ENCODE data around the gene FAM111A.

Gene FAM111A

GRCh38 chr11:59114344-59114743 lies 28.3 kb upstream of the FAM111A start:
- TF ChIP-seq SP7 (tag by site-specific recombination; IDR thresholded peaks at IDR 0.05): no peak
- TF ChIP-seq ZNF777 (tag by site-specific recombination; IDR thresholded peaks at IDR 0.05; ENCODE audit: borderline replicate concordance): no peak
- TF ChIP-seq SP2 (tag by site-specific recombination; IDR thresholded peaks at IDR 0.05): no peak
- TF ChIP-seq KLF17 (tag by site-specific recombination; IDR thresholded peaks at IDR 0.05): no peak
- TF ChIP-seq ZBTB17 (tag by site-specific recombination; IDR thresholded peaks at IDR 0.05): no peak
- TF ChIP-seq MZF1 (tag by site-specific recombination; IDR thresholded peaks at IDR 0.05; ENCODE audit: borderline replicate concordance): no peak
- no peak for TF ChIP-seq ZNF654 (tag by site-specific recombination; IDR thresholded peaks at IDR 0.05; ENCODE audit: low read depth)
- no peak for TF ChIP-seq KLF1 (tag by site-specific recombination; IDR thresholded peaks at IDR 0.05)
- TF ChIP-seq KLF16 (tag by site-specific recombination; IDR thresholded peaks at IDR 0.05): no peak
- TF ChIP-seq ZEB2 (tag by site-specific recombination; IDR thresholded peaks at IDR 0.05): no peak
- TF ChIP-seq ZNF174 (tag by site-specific recombination; IDR thresholded peaks at IDR 0.05): no peak
- no peak for TF ChIP-seq ZNF155 (tag by site-specific recombination; IDR thresholded peaks at IDR 0.05)
- no peak for TF ChIP-seq ZBTB11 (tag by site-specific recombination; conservative IDR thresholded peaks at IDR 0.05; ENCODE audit: low read depth)
- no peak for TF ChIP-seq ZNF521 (tag by site-specific recombination; IDR thresholded peaks at IDR 0.05)
- no peak for TF ChIP-seq ZNF785 (tag by site-specific recombination; IDR thresholded peaks at IDR 0.05)
- TF ChIP-seq HOXD13 (CRISPR knock-in tag; IDR thresholded peaks at IDR 0.05; ENCODE audit: borderline replicate concordance): no peak
- TF ChIP-seq ZNF513 (tag by site-specific recombination; IDR thresholded peaks at IDR 0.05): no peak
- TF ChIP-seq IKZF3 (tag by site-specific recombination; IDR thresholded peaks at IDR 0.05): no peak
- no peak for TF ChIP-seq ZNF514 (tag by site-specific recombination; IDR thresholded peaks at IDR 0.05)
- no peak for TF ChIP-seq ELK4 (IDR thresholded peaks at IDR 0.05; ENCODE audit: borderline replicate concordance, low read depth, low read length)
- peaks cover 6 to 89% of the 10 kb centered on the region in 2 experiments; a peak in 2 of 3 replicates for H3K36me3 ChIP-seq (ENCODE audit: control insufficient read depth in 2 of 2, insufficient read depth in 1 of 2, low read length in 2 of 2)
- H3K4me1 ChIP-seq (ENCODE audit: control insufficient read depth, insufficient read depth, low read length): no peaks in the 10 kb centered on the region
- ChIA-PET POLR2A (no interaction called here), CTCF (no interaction called here)
- H3K27ac ChIP-seq (ENCODE audit: extremely low read depth, low read depth, low read length): no peak overlapping the region
- H3K4me3 ChIP-seq (ENCODE audit: low read depth, low read length): no peak overlapping the region
- H3K9me3 ChIP-seq (ENCODE audit: control insufficient read depth, insufficient read depth, low read depth, low read length): no peaks in the 10 kb centered on the region

DNA sequence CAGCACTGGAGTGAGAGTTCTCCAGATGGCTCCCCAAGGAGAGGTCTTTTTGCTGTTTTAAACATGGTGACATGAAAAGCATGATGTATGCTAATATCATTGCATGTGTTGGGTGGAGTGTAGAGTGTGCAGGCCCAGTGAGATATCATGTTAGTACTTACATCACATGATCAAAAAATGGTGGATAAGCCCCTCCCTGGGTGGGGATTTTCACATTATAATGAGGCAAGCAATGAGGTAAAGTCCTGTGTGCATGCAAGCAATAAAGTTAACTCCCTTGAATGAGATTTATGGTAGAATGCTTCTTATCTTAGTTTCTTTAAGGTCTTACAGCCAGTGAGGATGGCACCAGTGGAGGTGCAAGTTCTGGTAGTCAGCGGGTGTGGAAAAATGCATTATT lies 27.1 kb upstream of the FAM111A start:
- CTCF ChIA-PET: no interaction called here
- Histone ChIP-seq H3K4me3 (ENCODE audit: low read depth, low read length) (no peak overlapping the region), H3K4me1 (ENCODE audit: control insufficient read depth, insufficient read depth, low read length) (no peaks in the 10 kb centered on the region), H3K9me3 (ENCODE audit: control insufficient read depth, insufficient read depth, low read depth, low read length) (no peaks in the 10 kb centered on the region), H3K27ac (ENCODE audit: extremely low read depth, low read depth, low read length) (no peak overlapping the region), H3K36me3 (ENCODE audit: control insufficient read depth in 2 of 2, insufficient read depth in 1 of 2, low read length in 2 of 2) (peaks cover 6 to 83% of the 10 kb centered on the region in 2 experiments; a peak in 2 of 3 replicates)
- POLR2A ChIA-PET: no interaction called here
- TF ChIP-seq ZNF843 (tag by site-specific recombination; IDR thresholded peaks at IDR 0.05) (no peak), IKZF3 (tag by site-specific recombination; IDR thresholded peaks at IDR 0.05) (no peak), ZNF311 (tag by site-specific recombination; IDR thresholded peaks at IDR 0.05; ENCODE audit: borderline replicate concordance) (no peak), ZNF571 (tag by site-specific recombination; IDR thresholded peaks at IDR 0.05) (no peak), ZNF791 (tag by site-specific recombination; IDR thresholded peaks at IDR 0.05) (no peak), ZNF211 (tag by site-specific recombination; IDR thresholded peaks at IDR 0.05; ENCODE audit: low read depth) (no peak)
- TF ChIP-seq, protein P1, sequence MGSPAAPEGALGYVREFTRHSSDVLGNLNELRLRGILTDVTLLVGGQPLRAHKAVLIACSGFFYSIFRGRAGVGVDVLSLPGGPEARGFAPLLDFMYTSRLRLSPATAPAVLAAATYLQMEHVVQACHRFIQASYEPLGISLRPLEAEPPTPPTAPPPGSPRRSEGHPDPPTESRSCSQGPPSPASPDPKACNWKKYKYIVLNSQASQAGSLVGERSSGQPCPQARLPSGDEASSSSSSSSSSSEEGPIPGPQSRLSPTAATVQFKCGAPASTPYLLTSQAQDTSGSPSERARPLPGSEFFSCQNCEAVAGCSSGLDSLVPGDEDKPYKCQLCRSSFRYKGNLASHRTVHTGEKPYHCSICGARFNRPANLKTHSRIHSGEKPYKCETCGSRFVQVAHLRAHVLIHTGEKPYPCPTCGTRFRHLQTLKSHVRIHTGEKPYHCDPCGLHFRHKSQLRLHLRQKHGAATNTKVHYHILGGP (tag by site-specific recombination; IDR thresholded peaks at IDR 0.05): no peak
